ENCODE measurements around the gene APLP2.

GRCh38 chr11:130086669-130087068, 17.0 kb downstream of the APLP2 start:
- TF ChIP-seq CTCF (IDR thresholded peaks at IDR 0.05; ENCODE audit: low read depth, low read length) (no peak), POLR2A (IDR thresholded peaks at IDR 0.05; ENCODE audit: extremely low read depth, insufficient read length) (no peak)
